Naive B cell (primary cell): Measurements from ENCODE around the gene CREB3L2. TPM values are rescaled to one million over a fixed set of nuclear protein-coding genes. Genes with fewer than 3 reads are reported as not detected.
A peak's percentile ranks its signal among the peaks of the same experiment; 100 is the strongest.
"Not testable (repeated sequence)": the region's sequence is repeated elsewhere in the genome, so short reads cannot be mapped to it uniquely, and the experiment has no call there.

Experiments used
- ATAC-seq, 2 donors: fragments of 150-1000 bp; cut with Tn5 transposase; 2 replicates each; pipeline ENCODE4 v1.10.0; 2021; ENCODE audit warnings: low read depth in 2 of 2, mild to moderate bottlenecking in 2 of 2, moderate library complexity in 2 of 2
- DNase-seq: peaks from one replicate; pipeline ENCODE4 v3.0.0; 2022
- H3K27ac Mint-ChIP-seq, 6 donors: one replicate each; pipeline ENCODE4 v1.8.0; 2020 to 2022; ENCODE audit warnings: mild to moderate bottlenecking in 6 of 6, mixed read lengths in 6 of 6, moderate library complexity in 5 of 6, inconsistent platforms in 2 of 6
- H3K27me3 Mint-ChIP-seq, 3 donors: one replicate each; pipeline ENCODE4 v1.8.0; 2021 to 2022; ENCODE audit warnings: mixed read lengths in 3 of 3, mild to moderate bottlenecking in 1 of 3
- H3K36me3 Mint-ChIP-seq, 2 donors: one replicate each; pipeline ENCODE4 v1.8.0; 2020 to 2022; ENCODE audit warnings: mixed read lengths in 2 of 2, inconsistent platforms in 1 of 2, mild to moderate bottlenecking in 1 of 2
- H3K4me1 Mint-ChIP-seq, 3 donors: one replicate each; pipeline ENCODE4 v1.8.0; 2020 to 2022; ENCODE audit warnings: mixed read lengths in 3 of 3, inconsistent platforms in 1 of 3, mild to moderate bottlenecking in 1 of 3, moderate library complexity in 1 of 3
- H3K4me3 Mint-ChIP-seq, 8 donors: one replicate each; pipeline ENCODE4 v1.8.0; 2020 to 2022; ENCODE audit warnings: mild to moderate bottlenecking in 8 of 8, mixed read lengths in 8 of 8, moderate library complexity in 8 of 8, inconsistent platforms in 2 of 8
- H3K9me3 Mint-ChIP-seq, 7 donors: one replicate each; pipeline ENCODE4 v1.8.0; 2020 to 2022; ENCODE audit warnings: mixed read lengths in 7 of 7, mild to moderate bottlenecking in 5 of 7, inconsistent platforms in 2 of 7, moderate library complexity in 1 of 7
- polyA plus RNA-seq, 6 donors: library from polyadenylated mRNA; unstranded; fragments of 300-500 nt; fragmentation: Illumina TruSeq; gene quantifications; one replicate each; pipeline ENCODE4 v1.2.3, GENCODE V29; 2021; ENCODE audit warnings: low read depth in 6 of 6

The CREB3L2 gene
- polyA plus RNA-seq, 6 donors from 2014 or later = 8.0 to 26.6 (median 19.5) TPM

DNA sequence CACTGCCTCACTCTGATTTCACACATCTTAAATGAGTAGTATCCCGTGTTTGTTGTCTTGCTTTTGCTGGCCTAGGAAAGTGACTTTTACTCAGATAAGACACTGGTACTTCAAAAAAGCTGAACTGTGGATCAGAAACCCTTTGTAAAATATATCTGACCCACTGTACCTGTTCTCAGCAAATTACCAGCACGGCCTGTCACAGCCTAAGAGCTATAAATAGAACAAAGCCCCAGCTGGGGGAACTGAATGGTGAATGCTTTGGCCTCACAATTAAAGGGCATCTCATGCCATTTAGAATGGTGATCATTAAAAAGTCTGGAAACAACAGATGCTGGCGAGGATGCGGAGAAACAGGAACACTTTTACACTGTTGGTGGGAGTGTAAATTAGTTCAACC lies 76.1 kb downstream of the CREB3L2 start:
- Mint-ChIP-seq H3K27ac (peak overlapping the region in 2 of 6 donors; percentile 16 to 29), H3K9me3 (peaks cover 0 to 3% (median 0%) of the 10 kb centered on the region in 7 donors), H3K4me3 (no peak overlapping the region), H3K36me3 (peaks cover 24 to 25% of the 10 kb centered on the region in 2 donors), H3K4me1 (peaks cover 15 to 29% (median 19%) of the 10 kb centered on the region in 3 donors), H3K27me3 (no peaks in the 10 kb centered on the region)
- DNase-seq (no peak), ATAC-seq (no peak)

DNA sequence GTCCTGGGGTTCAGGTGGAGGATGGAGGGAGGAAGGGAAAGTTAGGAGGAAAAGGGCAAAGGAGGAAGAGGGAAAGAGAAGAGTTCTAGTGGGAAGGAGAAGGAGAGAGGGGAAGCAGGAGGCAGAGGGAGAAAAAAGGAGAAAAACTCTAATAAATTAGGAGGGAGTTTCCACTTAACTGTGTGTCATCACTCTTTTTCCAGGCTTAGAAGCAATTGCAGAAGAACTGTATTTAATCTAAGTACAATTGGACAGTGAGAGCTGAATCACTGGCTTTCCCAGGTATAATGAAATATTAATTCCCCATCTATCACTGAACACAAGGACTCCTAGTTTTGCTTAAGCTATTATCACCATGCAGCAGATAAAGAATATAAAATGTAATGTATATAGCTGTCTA lies 76.8 kb downstream of the CREB3L2 start:
- peak overlapping the region in 4 of 6 donors; percentile 7 to 96 (median 60) for H3K27ac Mint-ChIP-seq
- H3K27me3 Mint-ChIP-seq = no peaks in the 10 kb centered on the region
- H3K9me3 Mint-ChIP-seq = peaks cover 0 to 3% (median 0%) of the 10 kb centered on the region in 7 donors
- no peak for ATAC-seq
- no peak for DNase-seq
- H3K4me1 Mint-ChIP-seq = peaks cover 12 to 33% (median 17%) of the 10 kb centered on the region in 3 donors
- peaks cover 20 to 29% of the 10 kb centered on the region in 2 donors for H3K36me3 Mint-ChIP-seq
- H3K4me3 Mint-ChIP-seq = no peak overlapping the region

- Mint-ChIP-seq H3K27ac (peak overlapping the region in 4 of 6 donors; percentile 2 to 68 (median 50)), H3K27me3 (no peaks in the 10 kb centered on the region), H3K36me3 (peaks cover 19 to 29% of the 10 kb centered on the region in 2 donors), H3K4me1 (peaks cover 15 to 27% (median 23%) of the 10 kb centered on the region in 3 donors), H3K9me3 (peaks cover 0 to 3% (median 0%) of the 10 kb centered on the region in 7 donors), H3K4me3 (no peak overlapping the region)
- no peak for DNase-seq
- no peak for ATAC-seq
Measured at GRCh38 chr7:137923380-137923779, 78.5 kb downstream of the CREB3L2 start.

DNA sequence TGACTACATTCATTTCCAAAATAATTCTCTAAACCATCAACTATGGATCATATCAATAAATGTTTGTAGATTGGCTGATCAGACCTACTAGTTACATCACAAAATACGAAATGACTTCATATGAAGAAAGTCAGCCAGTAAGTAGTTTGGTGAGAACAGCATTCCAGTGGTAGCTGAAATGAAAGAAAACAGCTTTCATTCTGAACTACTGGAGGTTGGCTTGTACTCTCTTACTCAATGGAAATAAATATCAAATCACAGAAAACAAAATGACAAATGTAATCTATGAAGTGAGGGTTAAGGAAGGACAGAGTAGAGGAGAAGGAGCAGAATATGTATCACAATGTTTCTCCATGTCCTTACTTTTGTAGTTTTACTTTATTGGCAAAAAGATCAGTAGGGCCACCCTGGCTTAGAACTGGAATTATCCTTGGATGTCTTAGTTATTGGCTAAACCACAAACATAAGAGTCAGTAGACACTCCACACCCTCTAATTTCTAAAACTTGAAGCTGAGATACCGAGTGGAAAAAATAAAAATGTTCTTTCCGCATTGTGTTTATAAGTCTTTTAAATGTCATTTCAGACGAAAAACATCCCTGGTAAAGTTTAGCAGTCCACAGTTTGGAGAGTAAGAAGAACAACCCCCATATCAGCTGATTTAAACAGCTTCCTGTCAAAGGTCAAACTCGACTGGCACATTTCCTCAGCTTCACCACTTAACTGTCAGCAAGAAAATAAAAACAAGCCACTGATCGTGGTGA lies 81.1 kb downstream of the CREB3L2 start:
- Mint-ChIP-seq H3K4me1 (peaks cover 23 to 36% (median 29%) of the 10 kb centered on the region in 3 donors), H3K27me3 (no peaks in the 10 kb centered on the region), H3K36me3 (peaks cover 15 to 23% of the 10 kb centered on the region in 2 donors), H3K4me3 (no peak overlapping the region), H3K9me3 (peaks cover 0 to 1% (median 0%) of the 10 kb centered on the region in 7 donors), H3K27ac (peak overlapping the region in 1 of 6 donors; percentile 80)
- DNase-seq (no peak), ATAC-seq (no peak)

- no peak overlapping the region for H3K27ac Mint-ChIP-seq
- peaks cover 15 to 22% of the 10 kb centered on the region in 2 donors for H3K36me3 Mint-ChIP-seq
Measured at GRCh38 chr7:137919987-137920386, 81.9 kb downstream of the CREB3L2 start.

GRCh38 chr7:137916980-137917645 lies 84.8 kb downstream of the CREB3L2 start:
- peak overlapping the region; percentile 2 to 88 (median 57) for H3K27ac Mint-ChIP-seq
- H3K4me1 Mint-ChIP-seq = peaks cover 19 to 28% (median 24%) of the 10 kb centered on the region in 3 donors
- peaks cover 0 to 1% (median 0%) of the 10 kb centered on the region in 7 donors for H3K9me3 Mint-ChIP-seq
- ATAC-seq (no peak), DNase-seq (no peak)
- peaks cover 9 to 26% of the 10 kb centered on the region in 2 donors for H3K36me3 Mint-ChIP-seq
- H3K4me3 Mint-ChIP-seq = no peak overlapping the region
- H3K27me3 Mint-ChIP-seq = no peaks in the 10 kb centered on the region

More at GRCh38 chr7:137919987-137920386, 81.9 kb downstream of the CREB3L2 start:
- H3K4me1 Mint-ChIP-seq = peaks cover 23 to 34% (median 28%) of the 10 kb centered on the region in 3 donors
- DNase-seq (no peak), ATAC-seq (no peak)
- no peak overlapping the region for H3K4me3 Mint-ChIP-seq
- H3K27me3 Mint-ChIP-seq = no peaks in the 10 kb centered on the region
- H3K9me3 Mint-ChIP-seq = peaks cover 0 to 1% (median 0%) of the 10 kb centered on the region in 7 donors

GRCh38 chr7:137916564-137916963 lies 85.3 kb downstream of the CREB3L2 start:
- Mint-ChIP-seq H3K36me3 (peaks cover 14 to 22% of the 10 kb centered on the region in 2 donors), H3K27me3 (no peaks in the 10 kb centered on the region), H3K4me1 (peaks cover 19 to 25% (median 19%) of the 10 kb centered on the region in 3 donors), H3K27ac (peak overlapping the region in 3 of 6 donors; percentile 56 to 88 (median 58)), H3K4me3 (no peak overlapping the region), H3K9me3 (no peaks in the 10 kb centered on the region)
- no peak for ATAC-seq
- no peak for DNase-seq

DNA sequence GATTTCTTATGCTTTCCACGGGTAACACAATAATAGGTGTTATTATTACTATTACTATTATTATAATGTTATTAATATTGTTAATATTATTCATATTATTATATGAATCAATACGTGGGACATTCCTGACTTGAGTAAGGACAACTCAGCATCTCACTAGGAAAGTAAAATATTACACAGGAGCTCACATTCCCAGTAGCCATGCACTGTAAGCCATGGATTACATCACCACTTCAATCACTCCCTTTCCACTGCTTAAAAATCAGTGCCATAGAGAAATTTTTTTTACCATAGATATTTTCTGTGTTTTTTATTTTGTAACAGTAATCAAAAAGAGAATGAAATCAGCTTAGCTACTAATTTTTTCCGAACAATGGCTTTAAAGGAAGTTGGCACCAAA lies 86.6 kb downstream of the CREB3L2 start:
- no peak overlapping the region for H3K4me3 Mint-ChIP-seq

GRCh38 chr7:137913985-137914384 lies 87.9 kb downstream of the CREB3L2 start:
- H3K9me3 Mint-ChIP-seq = no peaks in the 10 kb centered on the region
- H3K27ac Mint-ChIP-seq = no peak overlapping the region
- H3K36me3 Mint-ChIP-seq = peaks cover 19 to 22% of the 10 kb centered on the region in 2 donors

More for the DNA sequence above, 86.6 kb downstream of the CREB3L2 start:
- Mint-ChIP-seq H3K36me3 (peaks cover 11 to 22% of the 10 kb centered on the region in 2 donors), H3K9me3 (no peaks in the 10 kb centered on the region), H3K4me1 (peaks cover 9 to 19% (median 15%) of the 10 kb centered on the region in 3 donors), H3K27ac (no peak overlapping the region), H3K27me3 (no peaks in the 10 kb centered on the region)
- no peak for ATAC-seq
- DNase-seq = no peak

GRCh38 chr7:137909042-137909441 lies 92.8 kb downstream of the CREB3L2 start:
- peak overlapping the region in 1 of 6 donors; percentile 14 for H3K27ac Mint-ChIP-seq
- H3K4me3 Mint-ChIP-seq = no peak overlapping the region
- peaks cover 0 to under 1% (median 0%) of the 10 kb centered on the region in 3 donors for H3K4me1 Mint-ChIP-seq
- H3K9me3 Mint-ChIP-seq = peaks cover 0 to 5% (median 0%) of the 10 kb centered on the region in 7 donors
- no peak for DNase-seq
- H3K36me3 Mint-ChIP-seq = peaks cover 35 to 48% of the 10 kb centered on the region in 2 donors
- H3K27me3 Mint-ChIP-seq = no peaks in the 10 kb centered on the region
- ATAC-seq = no peak

More at GRCh38 chr7:137913985-137914384, 87.9 kb downstream of the CREB3L2 start:
- ATAC-seq = no peak
- Mint-ChIP-seq H3K4me3 (no peak overlapping the region), H3K4me1 (peaks cover 9 to 15% (median 13%) of the 10 kb centered on the region in 3 donors), H3K27me3 (no peaks in the 10 kb centered on the region)
- DNase-seq = no peak

DNA sequence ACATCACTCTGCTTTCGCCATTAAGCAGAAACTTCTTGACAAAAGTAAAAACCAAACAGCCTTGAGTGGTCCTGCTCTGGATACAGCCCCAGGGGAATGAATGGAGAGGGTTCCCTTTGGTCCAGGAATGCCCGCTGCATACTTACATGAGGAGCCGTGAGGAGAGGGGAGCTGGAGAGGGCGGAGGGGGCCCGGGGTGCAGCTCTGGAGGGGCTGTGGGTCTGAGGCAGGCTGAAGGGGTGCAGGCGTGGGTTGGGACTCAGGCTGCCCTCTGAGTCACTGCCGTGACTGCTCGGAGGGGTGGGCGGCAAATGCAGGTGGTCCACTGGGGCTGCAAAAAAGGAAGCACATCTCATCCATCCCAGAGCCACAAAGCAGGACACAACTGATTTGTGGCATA lies 93.8 kb downstream of the CREB3L2 start:
- no peak for DNase-seq

GRCh38 chr7:137906636-137907035 lies 95.2 kb downstream of the CREB3L2 start:
- H3K4me1 Mint-ChIP-seq, H3K27me3 Mint-ChIP-seq, DNase-seq, H3K9me3 Mint-ChIP-seq, ATAC-seq, H3K4me3 Mint-ChIP-seq: not testable (repeated sequence)
- Mint-ChIP-seq H3K36me3 (peaks cover 27 to 41% of the 10 kb centered on the region in 2 donors), H3K27ac (peak overlapping the region in 1 of 6 donors; percentile 68)

More for the DNA sequence above, 93.8 kb downstream of the CREB3L2 start:
- Mint-ChIP-seq H3K4me3 (no peak overlapping the region), H3K9me3 (peaks cover 0 to 5% (median 0%) of the 10 kb centered on the region in 7 donors), H3K4me1 (peaks cover 0 to 9% (median 6%) of the 10 kb centered on the region in 3 donors), H3K36me3 (peaks cover 35 to 48% of the 10 kb centered on the region in 2 donors), H3K27ac (peak overlapping the region in 1 of 6 donors; percentile 41), H3K27me3 (no peaks in the 10 kb centered on the region)
- no peak for ATAC-seq

DNA sequence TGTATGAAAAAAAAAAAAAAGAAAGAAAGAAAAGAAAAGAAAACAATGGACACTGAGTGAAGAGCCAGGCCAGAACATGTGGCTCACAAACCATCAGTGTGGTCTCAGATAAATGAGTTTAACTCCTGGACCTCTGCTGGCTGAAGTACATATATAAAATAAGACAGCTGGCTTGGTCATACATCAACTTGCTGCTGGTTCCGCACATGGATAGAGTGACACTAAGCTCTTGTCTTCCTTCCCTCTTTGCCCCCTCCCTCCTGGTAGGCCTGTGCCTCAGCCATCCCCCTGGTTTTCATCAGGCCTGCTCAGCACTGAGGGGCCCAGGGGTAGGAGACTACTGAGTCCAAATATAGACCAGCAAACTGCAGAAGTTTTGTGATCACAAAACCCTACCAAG lies 97.1 kb downstream of the CREB3L2 start:
- Mint-ChIP-seq H3K4me3 (no peak overlapping the region), H3K27ac (peak overlapping the region in 4 of 6 donors; percentile 22 to 78 (median 66)), H3K4me1 (peaks cover 0 to 11% (median 9%) of the 10 kb centered on the region in 3 donors), H3K36me3 (peaks cover 27 to 32% of the 10 kb centered on the region in 2 donors), H3K9me3 (peaks cover 0 to 5% (median 0%) of the 10 kb centered on the region in 7 donors), H3K27me3 (no peaks in the 10 kb centered on the region)
- ATAC-seq (no peak), DNase-seq (no peak)
